Activated CD4-positive, alpha-beta T cell treated with anti-CD3 and anti-CD28 coated beads, Interleukin-2, amount 50 U/mL, for 48 hours (primary cell): ENCODE measurements around the gene GSTA2.
"Not testable (repeated sequence)": the region's sequence is repeated elsewhere in the genome, so short reads cannot be mapped to it uniquely, and the experiment has no call there.

ENCODE experiments used
- DNase-seq, 2 experiments: peaks; one replicate each; pipeline ENCODE4 v3.0.0-alpha.2; 2020

GSTA2 gene

GRCh38 chr6:52724406-52725121 lies 38.7 kb downstream of the GSTA2 start:
- DNase-seq, result peak; percentile 67 to 72

GRCh38 chr6:52724042-52724405 lies 39.3 kb downstream of the GSTA2 start:
- DNase-seq, result no peak

GRCh38 chr6:52720321-52720720 lies 43.0 kb downstream of the GSTA2 start:
- DNase-seq, result no peak

- no peak for DNase-seq
Observed at GRCh38 chr6:52718550-52718949, 44.7 kb downstream of the GSTA2 start.

GRCh38 chr6:52714761-52715160 lies 48.5 kb downstream of the GSTA2 start:
- DNase-seq, result not testable (repeated sequence)

- DNase-seq, result no peak
Observed at GRCh38 chr6:52712136-52712535, 51.1 kb downstream of the GSTA2 start.

GRCh38 chr6:52707963-52708680 lies 55.2 kb downstream of the GSTA2 start:
- no peak for DNase-seq

- no peak for DNase-seq
Observed at GRCh38 chr6:52706001-52706400, 57.3 kb downstream of the GSTA2 start.

- not testable (repeated sequence) for DNase-seq
Observed at GRCh38 chr6:52704781-52705502, 58.3 kb downstream of the GSTA2 start.

- no peak for DNase-seq
Observed at GRCh38 chr6:52704060-52704459, 59.2 kb downstream of the GSTA2 start.
